NB4 (cell line): ENCODE measurements around the gene HHIP.

Experiments used
- CTCF ChIP-seq: IDR thresholded peaks from one replicate; pipeline ENCODE4 v1.5.1; 2012; ENCODE audit warnings: low read depth, low read length
- POLR2A ChIP-seq: IDR thresholded peaks from 2 replicates; pipeline ENCODE4 v1.6.1; 2011; ENCODE audit warnings: mild to moderate bottlenecking; ENCODE audit not compliant: insufficient read length; ENCODE audit errors: extremely low read depth

GRCh38 chr4:144701683-144702233 lies 55.8 kb downstream of the HHIP start:
- no peak for TF ChIP-seq CTCF
- TF ChIP-seq POLR2A: no peak
